ENCODE measurements around the gene ARHGEF19. TPM values are rescaled to one million over a fixed set of nuclear protein-coding genes. Genes with fewer than 3 reads are reported as not detected.

The ARHGEF19 gene
- total and polyA plus RNA-seq, 9 of the 15 experiments (the other 6 are each of a cell fraction or from before 2014, with no cell fraction given), result 0.73 to 21.0 (median 5.2) TPM

GRCh38 chr1:16174261-16174868 is 38.1 kb downstream of the ARHGEF19 start:
- no TSS peak for BruUV-seq (replicated peaks)
- no peaks in the 10 kb centered on the region for H3K9me3 ChIP-seq (replicated peaks; ENCODE audit: control insufficient read depth, insufficient read depth, low read depth, low read length)
- H3K36me3 ChIP-seq (ENCODE audit: control insufficient read depth, insufficient read depth, low read length), result no peaks in the 10 kb centered on the region
- in situ Hi-C loops (cut with MboI), result no loop called here
- H3K4me3 ChIP-seq, result no peak overlapping the region
- CTCF ChIA-PET (ENCODE audit: low intra/inter-chr PET ratio), result no interaction called here
- peaks cover 37 to 55% of the 10 kb centered on the region in 2 experiments for H3K4me1 ChIP-seq (replicated peaks in 1 of 2; ENCODE audit: control insufficient read depth in 2 of 2, insufficient read depth in 2 of 2, low read length in 2 of 2)
- no peaks in the 10 kb centered on the region for H4K20me1 ChIP-seq (replicated peaks; ENCODE audit: control insufficient read depth, insufficient read depth, low read length)
- no peak overlapping the region for H3K27ac ChIP-seq (ENCODE audit: extremely low read depth, low read depth, low read length)
- WGBS (ENCODE audit: insufficient coverage, low coverage, missing lambda C conversion rate), result 83% methylated on average over 8 of the region's 9 CpGs
- intact Hi-C loops (cut with micrococcal nuclease), result no loop called here
- no peaks in the 10 kb centered on the region for H3K79me2 ChIP-seq (ENCODE audit: control insufficient read depth, insufficient read depth, low read length)
- H3K27me3 ChIP-seq (ENCODE audit: control insufficient read depth in 2 of 2, insufficient read depth in 2 of 2, low read length in 2 of 2), result no peaks in the 10 kb centered on the region
- no peak overlapping the region for H2AFZ ChIP-seq (ENCODE audit: low read depth, low read length)
- DNase-seq (ENCODE audit: extremely low read depth in 1 of 4, low spot score in 3 of 4) (no peak), ATAC-seq (no peak), FAIRE-seq (no peak)
- no peaks in the 10 kb centered on the region for H3K9me1 ChIP-seq (ENCODE audit: control insufficient read depth, insufficient read depth, low read length)
- H3K9ac ChIP-seq (ENCODE audit: insufficient read depth in 1 of 2, low read depth in 2 of 2, low read length in 2 of 2), result peak overlapping the region in 1 of 2 experiments; percentile 6; a peak in 1 of 4 replicates
- POLR2A ChIA-PET, result interaction anchor here (0.6 to 1.0 kb wide), 3 partner anchors 12 to 232 kb away, joined by 3 read pairs; no protein-coding TSS in a partner anchor
- no peak overlapping the region for H3K4me2 ChIP-seq (ENCODE audit: insufficient read depth, low read length)
- TF ChIP-seq SRSF9 (IDR thresholded peaks at IDR 0.05; ENCODE audit: borderline replicate concordance, low read depth, low read length), result no peak
- TF ChIP-seq NR2C1 (IDR thresholded peaks at IDR 0.05), result no peak
- TF ChIP-seq NR2C1 (tag; IDR thresholded peaks at IDR 0.05), result no peak
- no peak for TF ChIP-seq NR1H2 (CRISPR knock-in tag; IDR thresholded peaks at IDR 0.05)
- no peak for TF ChIP-seq CC2D1A (IDR thresholded peaks at IDR 0.05)
- TF ChIP-seq ZNF766 (CRISPR knock-in tag; conservative IDR thresholded peaks at IDR 0.05), result no peak
- no peak for TF ChIP-seq CBFB (CRISPR knock-in tag; IDR thresholded peaks at IDR 0.05)
- no peak for TF ChIP-seq ZNF395 (CRISPR knock-in tag; IDR thresholded peaks at IDR 0.05)
- TF ChIP-seq ZKSCAN1 (IDR thresholded peaks at IDR 0.05; ENCODE audit: low read depth, low read length), result peak; percentile 94
- no peak for TF ChIP-seq MAFK (IDR thresholded peaks at IDR 0.05; ENCODE audit: low read length)
- TF ChIP-seq IRF1 (CRISPR knock-in tag; IDR thresholded peaks at IDR 0.05; ENCODE audit: borderline replicate concordance), result no peak
- TF ChIP-seq ZBTB17 (CRISPR knock-in tag; IDR thresholded peaks at IDR 0.05), result no peak

Measured in K562 (cell line).